ENCODE data around the gene CRYGD. TPM values are rescaled to one million over a fixed set of nuclear protein-coding genes. Genes with fewer than 3 reads are reported as not detected.

The CRYGD gene
- total and polyA plus RNA-seq, 2 experiments from 2014 or later, result 0.47 TPM; not detected in 1

GRCh38 chr2:208148803-208149202, 24.5 kb upstream of the CRYGD start:
- H3K4me3 ChIP-seq, result no peak overlapping the region
- no peak overlapping the region for H2AFZ ChIP-seq
- no peaks in the 10 kb centered on the region for H3K79me2 ChIP-seq
- H3K9me3 ChIP-seq (ENCODE audit: low read depth), result no peaks in the 10 kb centered on the region
- H4K20me1 ChIP-seq (ENCODE audit: insufficient read depth, poor library complexity, severe bottlenecking), result no peaks in the 10 kb centered on the region
- 67% methylated on average over 2 of the region's 2 CpGs for WGBS (ENCODE audit: low lambda C conversion rate, missing lambda C conversion rate)
- H3K4me2 ChIP-seq, result no peak overlapping the region
- DNase-seq (ENCODE audit: low spot score), result no peak
- no peaks in the 10 kb centered on the region for H3K27me3 ChIP-seq
- no peaks in the 10 kb centered on the region for H3K9me2 ChIP-seq (replicated peaks; ENCODE audit: insufficient read depth)
- no peaks in the 10 kb centered on the region for H3K36me3 ChIP-seq (replicated peaks; ENCODE audit: insufficient read depth, low read depth)
- TF ChIP-seq EZH2phosphoT487 (IDR thresholded peaks at IDR 0.05; ENCODE audit: low read depth, severe bottlenecking, unreplicated experiment) (no peak), CTCF (IDR thresholded peaks at IDR 0.05; ENCODE audit: poor library complexity) (peak; percentile 32)
- H3K4me1 ChIP-seq (ENCODE audit: insufficient read depth), result no peaks in the 10 kb centered on the region
- no peak overlapping the region for H3K27ac ChIP-seq

- Histone ChIP-seq H3K4me1 (ENCODE audit: insufficient read depth) (peaks cover 5% of the 10 kb centered on the region), H3K36me3 (replicated peaks; ENCODE audit: insufficient read depth, low read depth) (no peaks in the 10 kb centered on the region), H3K4me2 (no peak overlapping the region), H3K27me3 (no peaks in the 10 kb centered on the region), H3K4me3 (no peak overlapping the region), H4K20me1 (ENCODE audit: insufficient read depth, poor library complexity, severe bottlenecking) (no peaks in the 10 kb centered on the region), H3K9me2 (replicated peaks; ENCODE audit: insufficient read depth) (no peaks in the 10 kb centered on the region), H2AFZ (no peak overlapping the region), H3K79me2 (no peaks in the 10 kb centered on the region), H3K27ac (no peak overlapping the region), H3K9me3 (ENCODE audit: low read depth) (no peaks in the 10 kb centered on the region)
- no peak for TF ChIP-seq CTCF (IDR thresholded peaks at IDR 0.05; ENCODE audit: poor library complexity)
- TF ChIP-seq EZH2 (IDR thresholded peaks at IDR 0.05; ENCODE audit: borderline replicate concordance), result no peak
- TF ChIP-seq EZH2phosphoT487 (IDR thresholded peaks at IDR 0.05; ENCODE audit: low read depth, severe bottlenecking, unreplicated experiment), result no peak
- WGBS (ENCODE audit: low lambda C conversion rate, missing lambda C conversion rate), result 74% methylated on average over 3 of the region's 3 CpGs
- no peak for DNase-seq (ENCODE audit: low spot score)
Measured at GRCh38 chr2:208147759-208148158, 23.4 kb upstream of the CRYGD start.

- H4K20me1 ChIP-seq (ENCODE audit: insufficient read depth, poor library complexity, severe bottlenecking), result no peaks in the 10 kb centered on the region
- no peaks in the 10 kb centered on the region for H3K79me2 ChIP-seq
- no peaks in the 10 kb centered on the region for H3K36me3 ChIP-seq (replicated peaks; ENCODE audit: insufficient read depth, low read depth)
- H3K27ac ChIP-seq, result no peak overlapping the region
- no peak for DNase-seq (ENCODE audit: low spot score)
- no peak for TF ChIP-seq CTCF (IDR thresholded peaks at IDR 0.05; ENCODE audit: poor library complexity)
- TF ChIP-seq EZH2 (IDR thresholded peaks at IDR 0.05; ENCODE audit: borderline replicate concordance), result no peak
- TF ChIP-seq EZH2phosphoT487 (IDR thresholded peaks at IDR 0.05; ENCODE audit: low read depth, severe bottlenecking, unreplicated experiment), result no peak
- no peaks in the 10 kb centered on the region for H3K27me3 ChIP-seq
- H3K4me2 ChIP-seq, result no peak overlapping the region
- H3K9me2 ChIP-seq (replicated peaks; ENCODE audit: insufficient read depth), result no peaks in the 10 kb centered on the region
- no peak overlapping the region for H2AFZ ChIP-seq
- no peak overlapping the region for H3K4me3 ChIP-seq
- H3K4me1 ChIP-seq (ENCODE audit: insufficient read depth), result peaks cover 7% of the 10 kb centered on the region
- H3K9me3 ChIP-seq (ENCODE audit: low read depth), result no peaks in the 10 kb centered on the region
Measured at GRCh38 chr2:208147008-208147407, 22.7 kb upstream of the CRYGD start.

GRCh38 chr2:208146006-208146405, 21.7 kb upstream of the CRYGD start, which contains the start of gene CRYGB:
Gene CRYGB, minus strand, starts transcription at chr2:208146158. Its CDS starts 38 bp downstream, at chr2:208146120.
- no peaks in the 10 kb centered on the region for H3K27me3 ChIP-seq
- H3K4me1 ChIP-seq (ENCODE audit: insufficient read depth), result peaks cover 7% of the 10 kb centered on the region
- no peak within 1 kb of the TSS for H3K4me3 ChIP-seq
- no peaks in the 10 kb centered on the region for H3K9me3 ChIP-seq (ENCODE audit: low read depth)
- TF ChIP-seq CTCF (IDR thresholded peaks at IDR 0.05; ENCODE audit: poor library complexity), result no peak
- no peak for TF ChIP-seq EZH2 (IDR thresholded peaks at IDR 0.05; ENCODE audit: borderline replicate concordance)
- no peak for TF ChIP-seq EZH2phosphoT487 (IDR thresholded peaks at IDR 0.05; ENCODE audit: low read depth, severe bottlenecking, unreplicated experiment)
- no peak within 1 kb of the TSS for H2AFZ ChIP-seq
- no peak for DNase-seq (ENCODE audit: low spot score)
- H3K4me2 ChIP-seq, result no peak within 1 kb of the TSS
- WGBS (ENCODE audit: low lambda C conversion rate, missing lambda C conversion rate), result 85% methylated on average over 6 of the region's 6 CpGs
- H4K20me1 ChIP-seq (ENCODE audit: insufficient read depth, poor library complexity, severe bottlenecking), result no peaks in the 10 kb centered on the region
- no peak within 1 kb of the TSS for H3K27ac ChIP-seq
- H3K36me3 ChIP-seq (replicated peaks; ENCODE audit: insufficient read depth, low read depth), result no peaks in the 10 kb centered on the region
- no peaks in the 10 kb centered on the region for H3K79me2 ChIP-seq
- no peaks in the 10 kb centered on the region for H3K9me2 ChIP-seq (replicated peaks; ENCODE audit: insufficient read depth)
